ENCODE measurements around the gene PGAM2. TPM values are rescaled to one million over a fixed set of nuclear protein-coding genes. Genes with fewer than 3 reads are reported as not detected.

The PGAM2 gene
- total and polyA plus RNA-seq, 7 donors: 214 to 1,581 (median 333) TPM

- Histone ChIP-seq H3K9me3 (no peaks in the 10 kb centered on the region), H3K36me3 (ENCODE audit: insufficient read depth in 1 of 2, low read depth in 1 of 2) (peaks cover 0 to 18% of the 10 kb centered on the region in 2 donors), H3K4me3 (no peak overlapping the region), H3K27me3 (ENCODE audit: insufficient read depth in 3 of 3, low read length in 2 of 3) (no peaks in the 10 kb centered on the region), H3K27ac (peak overlapping the region; percentile 37), H3K4me1 (peaks cover 28% of the 10 kb centered on the region)
- no peak for TF ChIP-seq CTCF (IDR thresholded peaks at IDR 0.05)
- intact Hi-C loops (cut with DNase I): loop anchor here in 1 of 2 donors (5.0 kb wide), 3 partner anchors 39 to 119 kb away; partner anchors contain the start of genes DBNL, POLD2 and YKT6
- DNase-seq: peak; percentile 5 to 25
- WGBS, 3 donors: 88 to 97% (median 91%) methylated on average over 3 of the region's 3 CpGs
- no peak for ATAC-seq
Observed at GRCh38 chr7:44083796-44084195, 18.4 kb upstream of the PGAM2 start.

GRCh38 chr7:44082541-44083207 lies 17.3 kb upstream of the PGAM2 start:
- peaks cover 0 to 30% of the 10 kb centered on the region in 2 donors for H3K36me3 ChIP-seq (ENCODE audit: insufficient read depth in 1 of 2, low read depth in 1 of 2)
- peaks cover 35% of the 10 kb centered on the region for H3K4me1 ChIP-seq
- H3K4me3 ChIP-seq: peak overlapping the region; percentile 73
- peak overlapping the region; percentile 83 for H3K27ac ChIP-seq
- no peaks in the 10 kb centered on the region for H3K9me3 ChIP-seq
- TF ChIP-seq CTCF (IDR thresholded peaks at IDR 0.05): no peak
- peak; percentile 99 to 100 for DNase-seq
- intact Hi-C loops (cut with DNase I): loop anchor here in 1 of 2 donors (5.0 kb wide), 3 partner anchors 40 to 120 kb away; partner anchors contain the start of genes DBNL, POLD2 and YKT6
- peak; percentile 94 to 96 (median 94) for ATAC-seq
- 0 to 1% (median 0%) methylated on average over 41 to 54 of the region's 54 CpGs for WGBS, 3 donors
- H3K27me3 ChIP-seq (ENCODE audit: insufficient read depth in 3 of 3, low read length in 2 of 3): no peaks in the 10 kb centered on the region

GRCh38 chr7:44081266-44081748 lies 15.9 kb upstream of the PGAM2 start:
- Histone ChIP-seq H3K9me3 (no peaks in the 10 kb centered on the region), H3K4me1 (peaks cover 39% of the 10 kb centered on the region), H3K4me3 (peak overlapping the region; percentile 73), H3K36me3 (ENCODE audit: insufficient read depth in 1 of 2, low read depth in 1 of 2) (peaks cover 0 to 43% of the 10 kb centered on the region in 2 donors), H3K27me3 (ENCODE audit: insufficient read depth in 3 of 3, low read length in 2 of 3) (no peaks in the 10 kb centered on the region), H3K27ac (peak overlapping the region; percentile 83)
- TF ChIP-seq CTCF (IDR thresholded peaks at IDR 0.05): no peak
- WGBS, 3 donors: 55 to 68% (median 57%) methylated on average over 9 of the region's 9 CpGs
- ATAC-seq: no peak
- peak; percentile 2 to 37 for DNase-seq
- intact Hi-C loops (cut with DNase I): loop anchor here in 1 of 2 donors (5.0 kb wide), 3 partner anchors 39 to 121 kb away; partner anchors contain the start of genes DBNL, POLD2 and YKT6

GRCh38 chr7:44080686-44081265 lies 15.4 kb upstream of the PGAM2 start:
- H3K27ac ChIP-seq: peak overlapping the region; percentile 83
- H3K9me3 ChIP-seq: no peaks in the 10 kb centered on the region
- peaks cover 1 to 49% of the 10 kb centered on the region in 2 donors for H3K36me3 ChIP-seq (ENCODE audit: insufficient read depth in 1 of 2, low read depth in 1 of 2)
- peaks cover 39% of the 10 kb centered on the region for H3K4me1 ChIP-seq
- no peaks in the 10 kb centered on the region for H3K27me3 ChIP-seq (ENCODE audit: insufficient read depth in 3 of 3, low read length in 2 of 3)
- DNase-seq: peak in 1 of 2 donors; percentile 20
- peak overlapping the region; percentile 73 for H3K4me3 ChIP-seq
- ATAC-seq: peak in 1 of 4 donors; percentile 24
- 20 to 62% (median 35%) methylated on average over 11 of the region's 11 CpGs for WGBS, 3 donors
- TF ChIP-seq CTCF (IDR thresholded peaks at IDR 0.05): no peak
- intact Hi-C loops (cut with DNase I): loop anchor here in 1 of 2 donors (5.0 kb wide), 3 partner anchors 38 to 122 kb away; partner anchors contain the start of genes DBNL, POLD2 and YKT6

Data from psoas muscle (tissue), 8 donors.